ENCODE results near the gene L3MBTL4. TPM values are rescaled to one million over a fixed set of nuclear protein-coding genes. Genes with fewer than 3 reads are reported as not detected.

The L3MBTL4 gene
- total RNA-seq, 1 experiment from 2014 or later: 1.4 TPM

DNA sequence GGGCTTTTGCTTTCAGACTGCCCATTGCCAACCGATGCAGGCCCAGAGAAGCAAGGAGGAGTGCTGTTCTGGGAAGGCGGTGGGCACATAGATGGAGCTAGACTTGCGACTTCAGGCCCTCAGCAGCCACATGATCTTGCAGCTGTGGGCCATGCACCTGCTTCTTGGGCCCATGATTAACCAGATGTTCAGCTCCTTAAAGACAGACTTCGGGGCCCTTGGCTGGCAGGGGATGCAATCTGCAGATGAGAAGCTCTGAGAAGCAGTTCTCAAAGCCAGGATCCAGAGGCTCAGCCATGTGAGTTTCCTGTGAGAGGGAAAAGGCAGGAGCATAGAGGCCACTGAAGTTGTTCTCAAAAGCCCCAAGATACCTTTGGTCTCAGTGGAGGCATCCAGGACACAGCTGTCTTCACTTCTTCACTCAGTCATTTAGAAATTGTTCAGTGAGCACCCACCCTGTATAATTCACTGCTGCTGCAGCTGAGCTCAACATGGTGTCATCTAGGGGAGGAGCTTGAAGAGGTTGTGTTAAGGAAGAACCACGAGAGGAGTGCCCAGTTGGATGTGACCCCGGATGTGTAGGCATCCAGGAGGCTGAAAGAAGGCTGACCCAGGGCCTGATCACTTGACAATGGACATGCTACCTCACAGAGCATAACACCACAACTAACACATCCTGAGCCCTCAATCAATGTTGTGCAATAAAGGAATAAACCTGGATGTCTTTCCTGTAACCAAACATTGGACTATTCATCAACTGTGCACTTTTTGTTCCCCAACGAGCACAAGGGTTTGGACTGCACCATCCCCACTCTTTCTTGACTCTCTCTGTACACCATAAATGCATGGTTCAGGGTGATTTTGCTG is 474.7 kb downstream of the L3MBTL4 start (continued):
- TF ChIP-seq, protein P1, sequence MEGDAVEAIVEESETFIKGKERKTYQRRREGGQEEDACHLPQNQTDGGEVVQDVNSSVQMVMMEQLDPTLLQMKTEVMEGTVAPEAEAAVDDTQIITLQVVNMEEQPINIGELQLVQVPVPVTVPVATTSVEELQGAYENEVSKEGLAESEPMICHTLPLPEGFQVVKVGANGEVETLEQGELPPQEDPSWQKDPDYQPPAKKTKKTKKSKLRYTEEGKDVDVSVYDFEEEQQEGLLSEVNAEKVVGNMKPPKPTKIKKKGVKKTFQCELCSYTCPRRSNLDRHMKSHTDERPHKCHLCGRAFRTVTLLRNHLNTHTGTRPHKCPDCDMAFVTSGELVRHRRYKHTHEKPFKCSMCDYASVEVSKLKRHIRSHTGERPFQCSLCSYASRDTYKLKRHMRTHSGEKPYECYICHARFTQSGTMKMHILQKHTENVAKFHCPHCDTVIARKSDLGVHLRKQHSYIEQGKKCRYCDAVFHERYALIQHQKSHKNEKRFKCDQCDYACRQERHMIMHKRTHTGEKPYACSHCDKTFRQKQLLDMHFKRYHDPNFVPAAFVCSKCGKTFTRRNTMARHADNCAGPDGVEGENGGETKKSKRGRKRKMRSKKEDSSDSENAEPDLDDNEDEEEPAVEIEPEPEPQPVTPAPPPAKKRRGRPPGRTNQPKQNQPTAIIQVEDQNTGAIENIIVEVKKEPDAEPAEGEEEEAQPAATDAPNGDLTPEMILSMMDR (IDR thresholded peaks at IDR 0.05): no peak
- TF ChIP-seq, protein P2, sequence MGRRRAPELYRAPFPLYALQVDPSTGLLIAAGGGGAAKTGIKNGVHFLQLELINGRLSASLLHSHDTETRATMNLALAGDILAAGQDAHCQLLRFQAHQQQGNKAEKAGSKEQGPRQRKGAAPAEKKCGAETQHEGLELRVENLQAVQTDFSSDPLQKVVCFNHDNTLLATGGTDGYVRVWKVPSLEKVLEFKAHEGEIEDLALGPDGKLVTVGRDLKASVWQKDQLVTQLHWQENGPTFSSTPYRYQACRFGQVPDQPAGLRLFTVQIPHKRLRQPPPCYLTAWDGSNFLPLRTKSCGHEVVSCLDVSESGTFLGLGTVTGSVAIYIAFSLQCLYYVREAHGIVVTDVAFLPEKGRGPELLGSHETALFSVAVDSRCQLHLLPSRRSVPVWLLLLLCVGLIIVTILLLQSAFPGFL (CRISPR knock-in tag; IDR thresholded peaks at IDR 0.05; ENCODE audit: borderline replicate concordance): no peak
- TF ChIP-seq, protein P3, sequence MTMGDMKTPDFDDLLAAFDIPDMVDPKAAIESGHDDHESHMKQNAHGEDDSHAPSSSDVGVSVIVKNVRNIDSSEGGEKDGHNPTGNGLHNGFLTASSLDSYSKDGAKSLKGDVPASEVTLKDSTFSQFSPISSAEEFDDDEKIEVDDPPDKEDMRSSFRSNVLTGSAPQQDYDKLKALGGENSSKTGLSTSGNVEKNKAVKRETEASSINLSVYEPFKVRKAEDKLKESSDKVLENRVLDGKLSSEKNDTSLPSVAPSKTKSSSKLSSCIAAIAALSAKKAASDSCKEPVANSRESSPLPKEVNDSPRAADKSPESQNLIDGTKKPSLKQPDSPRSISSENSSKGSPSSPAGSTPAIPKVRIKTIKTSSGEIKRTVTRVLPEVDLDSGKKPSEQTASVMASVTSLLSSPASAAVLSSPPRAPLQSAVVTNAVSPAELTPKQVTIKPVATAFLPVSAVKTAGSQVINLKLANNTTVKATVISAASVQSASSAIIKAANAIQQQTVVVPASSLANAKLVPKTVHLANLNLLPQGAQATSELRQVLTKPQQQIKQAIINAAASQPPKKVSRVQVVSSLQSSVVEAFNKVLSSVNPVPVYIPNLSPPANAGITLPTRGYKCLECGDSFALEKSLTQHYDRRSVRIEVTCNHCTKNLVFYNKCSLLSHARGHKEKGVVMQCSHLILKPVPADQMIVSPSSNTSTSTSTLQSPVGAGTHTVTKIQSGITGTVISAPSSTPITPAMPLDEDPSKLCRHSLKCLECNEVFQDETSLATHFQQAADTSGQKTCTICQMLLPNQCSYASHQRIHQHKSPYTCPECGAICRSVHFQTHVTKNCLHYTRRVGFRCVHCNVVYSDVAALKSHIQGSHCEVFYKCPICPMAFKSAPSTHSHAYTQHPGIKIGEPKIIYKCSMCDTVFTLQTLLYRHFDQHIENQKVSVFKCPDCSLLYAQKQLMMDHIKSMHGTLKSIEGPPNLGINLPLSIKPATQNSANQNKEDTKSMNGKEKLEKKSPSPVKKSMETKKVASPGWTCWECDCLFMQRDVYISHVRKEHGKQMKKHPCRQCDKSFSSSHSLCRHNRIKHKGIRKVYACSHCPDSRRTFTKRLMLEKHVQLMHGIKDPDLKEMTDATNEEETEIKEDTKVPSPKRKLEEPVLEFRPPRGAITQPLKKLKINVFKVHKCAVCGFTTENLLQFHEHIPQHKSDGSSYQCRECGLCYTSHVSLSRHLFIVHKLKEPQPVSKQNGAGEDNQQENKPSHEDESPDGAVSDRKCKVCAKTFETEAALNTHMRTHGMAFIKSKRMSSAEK (CRISPR knock-in tag; IDR thresholded peaks at IDR 0.05; ENCODE audit: borderline replicate concordance): no peak
- no peak for TF ChIP-seq CBFB (CRISPR knock-in tag; IDR thresholded peaks at IDR 0.05; ENCODE audit: low read depth)
- TF ChIP-seq, protein P4, sequence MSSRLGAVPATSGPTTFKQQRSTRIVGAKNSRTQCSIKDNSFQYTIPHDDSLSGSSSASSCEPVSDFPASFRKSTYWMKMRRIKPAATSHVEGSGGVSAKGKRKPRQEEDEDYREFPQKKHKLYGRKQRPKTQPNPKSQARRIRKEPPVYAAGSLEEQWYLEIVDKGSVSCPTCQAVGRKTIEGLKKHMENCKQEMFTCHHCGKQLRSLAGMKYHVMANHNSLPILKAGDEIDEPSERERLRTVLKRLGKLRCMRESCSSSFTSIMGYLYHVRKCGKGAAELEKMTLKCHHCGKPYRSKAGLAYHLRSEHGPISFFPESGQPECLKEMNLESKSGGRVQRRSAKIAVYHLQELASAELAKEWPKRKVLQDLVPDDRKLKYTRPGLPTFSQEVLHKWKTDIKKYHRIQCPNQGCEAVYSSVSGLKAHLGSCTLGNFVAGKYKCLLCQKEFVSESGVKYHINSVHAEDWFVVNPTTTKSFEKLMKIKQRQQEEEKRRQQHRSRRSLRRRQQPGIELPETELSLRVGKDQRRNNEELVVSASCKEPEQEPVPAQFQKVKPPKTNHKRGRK (CRISPR knock-in tag; IDR thresholded peaks at IDR 0.05; ENCODE audit: borderline replicate concordance): no peak
- TF ChIP-seq, protein P5, sequence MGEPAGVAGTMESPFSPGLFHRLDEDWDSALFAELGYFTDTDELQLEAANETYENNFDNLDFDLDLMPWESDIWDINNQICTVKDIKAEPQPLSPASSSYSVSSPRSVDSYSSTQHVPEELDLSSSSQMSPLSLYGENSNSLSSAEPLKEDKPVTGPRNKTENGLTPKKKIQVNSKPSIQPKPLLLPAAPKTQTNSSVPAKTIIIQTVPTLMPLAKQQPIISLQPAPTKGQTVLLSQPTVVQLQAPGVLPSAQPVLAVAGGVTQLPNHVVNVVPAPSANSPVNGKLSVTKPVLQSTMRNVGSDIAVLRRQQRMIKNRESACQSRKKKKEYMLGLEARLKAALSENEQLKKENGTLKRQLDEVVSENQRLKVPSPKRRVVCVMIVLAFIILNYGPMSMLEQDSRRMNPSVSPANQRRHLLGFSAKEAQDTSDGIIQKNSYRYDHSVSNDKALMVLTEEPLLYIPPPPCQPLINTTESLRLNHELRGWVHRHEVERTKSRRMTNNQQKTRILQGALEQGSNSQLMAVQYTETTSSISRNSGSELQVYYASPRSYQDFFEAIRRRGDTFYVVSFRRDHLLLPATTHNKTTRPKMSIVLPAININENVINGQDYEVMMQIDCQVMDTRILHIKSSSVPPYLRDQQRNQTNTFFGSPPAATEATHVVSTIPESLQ (CRISPR knock-in tag; IDR thresholded peaks at IDR 0.05): no peak
- TF ChIP-seq, protein P6, sequence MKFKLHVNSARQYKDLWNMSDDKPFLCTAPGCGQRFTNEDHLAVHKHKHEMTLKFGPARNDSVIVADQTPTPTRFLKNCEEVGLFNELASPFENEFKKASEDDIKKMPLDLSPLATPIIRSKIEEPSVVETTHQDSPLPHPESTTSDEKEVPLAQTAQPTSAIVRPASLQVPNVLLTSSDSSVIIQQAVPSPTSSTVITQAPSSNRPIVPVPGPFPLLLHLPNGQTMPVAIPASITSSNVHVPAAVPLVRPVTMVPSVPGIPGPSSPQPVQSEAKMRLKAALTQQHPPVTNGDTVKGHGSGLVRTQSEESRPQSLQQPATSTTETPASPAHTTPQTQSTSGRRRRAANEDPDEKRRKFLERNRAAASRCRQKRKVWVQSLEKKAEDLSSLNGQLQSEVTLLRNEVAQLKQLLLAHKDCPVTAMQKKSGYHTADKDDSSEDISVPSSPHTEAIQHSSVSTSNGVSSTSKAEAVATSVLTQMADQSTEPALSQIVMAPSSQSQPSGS (CRISPR knock-in tag; IDR thresholded peaks at IDR 0.05; ENCODE audit: borderline replicate concordance, low read depth): no peak
- no peak for TF ChIP-seq ZNF263 (CRISPR knock-in tag; IDR thresholded peaks at IDR 0.05; ENCODE audit: low read depth)
- TF ChIP-seq GRHL2 (CRISPR knock-in tag; IDR thresholded peaks at IDR 0.05; ENCODE audit: insufficient replicate concordance, severe bottlenecking): no peak
- no peak for TF ChIP-seq GTF2I (CRISPR knock-in tag; conservative IDR thresholded peaks at IDR 0.05)
- no peak for TF ChIP-seq FOXJ3 (CRISPR knock-in tag; IDR thresholded peaks at IDR 0.05; ENCODE audit: borderline replicate concordance)
- TF ChIP-seq, protein P7, sequence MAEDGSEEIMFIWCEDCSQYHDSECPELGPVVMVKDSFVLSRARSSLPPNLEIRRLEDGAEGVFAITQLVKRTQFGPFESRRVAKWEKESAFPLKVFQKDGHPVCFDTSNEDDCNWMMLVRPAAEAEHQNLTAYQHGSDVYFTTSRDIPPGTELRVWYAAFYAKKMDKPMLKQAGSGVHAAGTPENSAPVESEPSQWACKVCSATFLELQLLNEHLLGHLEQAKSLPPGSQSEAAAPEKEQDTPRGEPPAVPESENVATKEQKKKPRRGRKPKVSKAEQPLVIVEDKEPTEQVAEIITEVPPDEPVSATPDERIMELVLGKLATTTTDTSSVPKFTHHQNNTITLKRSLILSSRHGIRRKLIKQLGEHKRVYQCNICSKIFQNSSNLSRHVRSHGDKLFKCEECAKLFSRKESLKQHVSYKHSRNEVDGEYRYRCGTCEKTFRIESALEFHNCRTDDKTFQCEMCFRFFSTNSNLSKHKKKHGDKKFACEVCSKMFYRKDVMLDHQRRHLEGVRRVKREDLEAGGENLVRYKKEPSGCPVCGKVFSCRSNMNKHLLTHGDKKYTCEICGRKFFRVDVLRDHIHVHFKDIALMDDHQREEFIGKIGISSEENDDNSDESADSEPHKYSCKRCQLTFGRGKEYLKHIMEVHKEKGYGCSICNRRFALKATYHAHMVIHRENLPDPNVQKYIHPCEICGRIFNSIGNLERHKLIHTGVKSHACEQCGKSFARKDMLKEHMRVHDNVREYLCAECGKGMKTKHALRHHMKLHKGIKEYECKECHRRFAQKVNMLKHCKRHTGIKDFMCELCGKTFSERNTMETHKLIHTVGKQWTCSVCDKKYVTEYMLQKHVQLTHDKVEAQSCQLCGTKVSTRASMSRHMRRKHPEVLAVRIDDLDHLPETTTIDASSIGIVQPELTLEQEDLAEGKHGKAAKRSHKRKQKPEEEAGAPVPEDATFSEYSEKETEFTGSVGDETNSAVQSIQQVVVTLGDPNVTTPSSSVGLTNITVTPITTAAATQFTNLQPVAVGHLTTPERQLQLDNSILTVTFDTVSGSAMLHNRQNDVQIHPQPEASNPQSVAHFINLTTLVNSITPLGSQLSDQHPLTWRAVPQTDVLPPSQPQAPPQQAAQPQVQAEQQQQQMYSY (CRISPR knock-in tag; IDR thresholded peaks at IDR 0.05): no peak
- TF ChIP-seq, protein P8, sequence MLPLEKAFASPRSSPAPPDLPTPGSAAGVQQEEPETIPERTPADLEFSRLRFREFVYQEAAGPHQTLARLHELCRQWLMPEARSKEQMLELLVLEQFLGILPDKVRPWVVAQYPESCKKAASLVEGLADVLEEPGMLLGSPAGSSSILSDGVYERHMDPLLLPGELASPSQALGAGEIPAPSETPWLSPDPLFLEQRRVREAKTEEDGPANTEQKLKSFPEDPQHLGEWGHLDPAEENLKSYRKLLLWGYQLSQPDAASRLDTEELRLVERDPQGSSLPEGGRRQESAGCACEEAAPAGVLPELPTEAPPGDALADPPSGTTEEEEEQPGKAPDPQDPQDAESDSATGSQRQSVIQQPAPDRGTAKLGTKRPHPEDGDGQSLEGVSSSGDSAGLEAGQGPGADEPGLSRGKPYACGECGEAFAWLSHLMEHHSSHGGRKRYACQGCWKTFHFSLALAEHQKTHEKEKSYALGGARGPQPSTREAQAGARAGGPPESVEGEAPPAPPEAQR (CRISPR knock-in tag; IDR thresholded peaks at IDR 0.05): no peak
- TF ChIP-seq IRF2 (CRISPR knock-in tag; IDR thresholded peaks at IDR 0.05; ENCODE audit: borderline replicate concordance, low read depth): no peak

Measured in WTC11 (cell line).